Prostate gland (tissue), 2 donors: ENCODE measurements around the gene DYNC1I2. TPM values are rescaled to one million over a fixed set of nuclear protein-coding genes. Genes with fewer than 3 reads are reported as not detected.

Source experiments
- DNase-seq: peaks from one replicate; pipeline ENCODE4 v3.0.0-alpha.2; 2019; ENCODE audit warnings: low spot score
- H3K27ac ChIP-seq, 2 donors: fragments of 200-600 bp; sonication (generic); 2 replicates each; pipeline ENCODE4 v1.5.1; 2017 to 2019
- H3K27me3 ChIP-seq: fragments of 200-600 bp; sonication (generic); replicated peaks from 2 replicates; pipeline ENCODE4 v1.5.1; 2019; ENCODE audit not compliant: insufficient read depth
- H3K36me3 ChIP-seq, 2 donors: fragments of 200-600 bp; sonication (generic); 1 replicate in 1 of 2; 2 replicates in 1 of 2; pipeline versions ENCODE4 v1.5.1 to v1.8.1; 2017 to 2019
- H3K4me1 ChIP-seq: fragments of 200-600 bp; sonication (generic); replicated peaks from 2 replicates; pipeline ENCODE4 v1.5.1; 2019
- H3K4me3 ChIP-seq, 2 donors: fragments of 200-600 bp; sonication (generic); 2 replicates each; pipeline ENCODE4 v1.5.1; 2017 to 2019
- H3K9me3 ChIP-seq: fragments of 200-600 bp; sonication (generic); 2 replicates; pipeline ENCODE4 v1.5.1; 2017
- CTCF ChIP-seq, 4 experiments: fragments of 200-600 bp in 2 of 4; fragments of 450-650 bp in 2 of 4; sonication (generic) in 2 of 4; IDR thresholded peaks; 1 replicate in 3 of 4; 2 replicates in 1 of 4; pipeline ENCODE4 v1.5.1; 2016 to 2019; ENCODE audit warnings: antibody characterized with exemption in 4 of 4, mild to moderate bottlenecking in 2 of 4, moderate library complexity in 2 of 4
- POLR2A ChIP-seq: fragments of 450-650 bp; IDR thresholded peaks from one replicate; pipeline ENCODE4 v1.6.1; 2016; ENCODE audit warnings: antibody characterized with exemption, mild to moderate bottlenecking
- POLR2AphosphoS5 ChIP-seq: sonication (generic); formaldehyde crosslinking; IDR thresholded peaks from one replicate; pipeline ENCODE4 v1.6.1; 2017; ENCODE audit warnings: antibody characterized with exemption
- WGBS: methylation state at CpG from one replicate; pipeline ENCODE4 v1.1.5; 2018; 5-methylcytosine and 5-hydroxymethylcytosine counted together
- intact Hi-C: fragments of 100-400 bp; cut with DNase I; formaldehyde crosslinking; loops from one replicate; pipeline ENCODE4 v1.14.2; 2022
- total RNA-seq, 2 donors: library from RNA; depleted of rRNA; stranded (reverse); fragments of >200 nt; gene quantifications; one replicate each; pipeline ENCODE4 v1.1.0, GENCODE V29; 2016

The DYNC1I2 gene
- 10 to 100 TPM; 70.7 to 82.1 TPM for total RNA-seq

GRCh38 chr2:171687287-171688128, at the start of gene DYNC1I2:
TSS of gene DYNC1I2 (plus strand) at chr2:171687469. CDS start at chr2:171690156, 2,687 bp downstream.
- under 1% methylated on average over 40 of the region's 51 CpGs for WGBS

GRCh38 chr2:171651667-171652415, 35.4 kb upstream of the DYNC1I2 start:
- TF ChIP-seq CTCF (IDR thresholded peaks at IDR 0.05) = no peak
- no peak for TF ChIP-seq POLR2A
- TF ChIP-seq POLR2AphosphoS5 = no peak
- Histone ChIP-seq H3K36me3 (no peaks in the 10 kb centered on the region), H3K4me1 (no peaks in the 10 kb centered on the region), H3K27ac (no peak overlapping the region), H3K9me3 (no peaks in the 10 kb centered on the region), H3K27me3 (no peaks in the 10 kb centered on the region), H3K4me3 (no peak overlapping the region)
- no peak for DNase-seq
- intact Hi-C loops = no loop called here

More at GRCh38 chr2:171687287-171688128, at the start of gene DYNC1I2:
- DNase-seq = peak; percentile 93
- Histone ChIP-seq H3K4me1 (peaks cover 7% of the 10 kb centered on the region), H3K27ac (peak within 1 kb of the TSS; percentile 87 to 92), H3K9me3 (no peaks in the 10 kb centered on the region), H3K36me3 (no peaks in the 10 kb centered on the region), H3K27me3 (no peaks in the 10 kb centered on the region), H3K4me3 (peak within 1 kb of the TSS; percentile 81 to 93)
- no peak for TF ChIP-seq POLR2A
- peak; percentile 94 for TF ChIP-seq POLR2AphosphoS5
- TF ChIP-seq CTCF (IDR thresholded peaks at IDR 0.05) = no peak
- intact Hi-C loops = loop anchor here (5.0 kb wide), 1 partner anchor 715 kb away; no protein-coding TSS in a partner anchor

GRCh38 chr2:171652416-171652785, 34.9 kb upstream of the DYNC1I2 start:
- intact Hi-C loops = no loop called here
- Histone ChIP-seq H3K9me3 (no peaks in the 10 kb centered on the region), H3K36me3 (no peaks in the 10 kb centered on the region), H3K4me1 (no peaks in the 10 kb centered on the region), H3K4me3 (no peak overlapping the region), H3K27me3 (no peaks in the 10 kb centered on the region), H3K27ac (no peak overlapping the region)
- no peak for TF ChIP-seq POLR2A
- TF ChIP-seq POLR2AphosphoS5 = no peak
- no peak for TF ChIP-seq CTCF (IDR thresholded peaks at IDR 0.05)
- no peak for DNase-seq

- WGBS = 76% methylated on average over 1 of the region's 1 CpG
- TF ChIP-seq POLR2AphosphoS5 = no peak
- TF ChIP-seq CTCF (IDR thresholded peaks at IDR 0.05) = no peak
- no peak for TF ChIP-seq POLR2A
- intact Hi-C loops = no loop called here
- Histone ChIP-seq H3K4me1 (no peaks in the 10 kb centered on the region), H3K27me3 (no peaks in the 10 kb centered on the region), H3K9me3 (no peaks in the 10 kb centered on the region), H3K4me3 (no peak overlapping the region), H3K27ac (no peak overlapping the region), H3K36me3 (no peaks in the 10 kb centered on the region)
- DNase-seq = no peak
Observed at GRCh38 chr2:171655586-171655985, 31.7 kb upstream of the DYNC1I2 start.
